Liver (tissue), 9 donors: ENCODE results near the gene CHST6. TPM values are rescaled to one million over a fixed set of nuclear protein-coding genes. Genes with fewer than 3 reads are reported as not detected.

Source experiments
- DNase-seq: peaks from one replicate; pipeline ENCODE4 v3.0.0-alpha.2; 2017; ENCODE audit warnings: low spot score
- H3K27ac ChIP-seq, 2 donors: one replicate each; pipeline ENCODE4 v1.7.0; 2013; ENCODE audit warnings: inconsistent platforms in 2 of 2, low read length in 2 of 2, control low read depth in 1 of 2, low read depth in 1 of 2, mild to moderate bottlenecking in 1 of 2
- H3K27me3 ChIP-seq, 4 donors: one replicate each; pipeline versions ENCODE4 v1.6.1 to v1.7.0; 2013; ENCODE audit warnings: low read length in 3 of 4, inconsistent platforms in 1 of 4, mild to moderate bottlenecking in 1 of 4, moderate library complexity in 1 of 4; ENCODE audit not compliant: control insufficient read depth in 4 of 4, insufficient read depth in 4 of 4
- H3K36me3 ChIP-seq, 4 donors: one replicate each; pipeline versions ENCODE4 v1.6.1 to v1.7.0; 2013; ENCODE audit warnings: low read length in 3 of 4, mild to moderate bottlenecking in 3 of 4, low read depth in 1 of 4, moderate library complexity in 1 of 4; ENCODE audit not compliant: control insufficient read depth in 4 of 4, insufficient read depth in 3 of 4
- H3K4me1 ChIP-seq, 4 donors: one replicate each; pipeline versions ENCODE4 v1.6.1 to v1.7.0; 2013; ENCODE audit warnings: low read length in 3 of 4, mild to moderate bottlenecking in 3 of 4, moderate library complexity in 1 of 4; ENCODE audit not compliant: control insufficient read depth in 4 of 4, insufficient read depth in 4 of 4
- H3K4me3 ChIP-seq, 3 donors: one replicate each; pipeline versions ENCODE4 v1.6.1 to v1.7.0; 2013; ENCODE audit warnings: low read length in 3 of 3, control low read depth in 1 of 3, low read depth in 1 of 3, mild to moderate bottlenecking in 1 of 3
- H3K9ac ChIP-seq, 2 donors: one replicate each; pipeline ENCODE4 v1.7.0; 2013; ENCODE audit warnings: low read length in 2 of 2, mild to moderate bottlenecking in 2 of 2, moderate library complexity in 2 of 2, control low read depth in 1 of 2, low read depth in 1 of 2
- H3K9me3 ChIP-seq, 4 donors: one replicate each; pipeline versions ENCODE4 v1.6.1 to v1.7.0; 2013; ENCODE audit warnings: low read length in 3 of 4; ENCODE audit not compliant: control insufficient read depth in 4 of 4
- FOXA1 ChIP-seq: IDR thresholded peaks from 2 replicates; pipeline ENCODE4 v1.6.1; 2016; ENCODE audit warnings: antibody characterized with exemption
- FOXA2 ChIP-seq: IDR thresholded peaks from 2 replicates; pipeline ENCODE4 v1.6.1; 2016; ENCODE audit warnings: antibody characterized with exemption
- GABPA ChIP-seq, 2 donors: IDR thresholded peaks in 1 of 2; conservative IDR thresholded peaks in 1 of 2; 2 replicates each; pipeline ENCODE4 v1.6.1; 2016; ENCODE audit warnings: antibody characterized with exemption in 2 of 2, mild to moderate bottlenecking in 1 of 2, moderate library complexity in 1 of 2
- HNF4A ChIP-seq, 2 donors: conservative IDR thresholded peaks; 2 replicates each; pipeline ENCODE4 v1.6.1; 2016; ENCODE audit warnings: antibody characterized with exemption in 2 of 2, mild to moderate bottlenecking in 2 of 2
- JUND ChIP-seq, 2 donors: IDR thresholded peaks; 2 replicates each; pipeline ENCODE4 v1.6.1; 2016; ENCODE audit warnings: antibody characterized with exemption in 2 of 2
- MAX ChIP-seq: IDR thresholded peaks from 2 replicates; pipeline ENCODE4 v1.6.1; 2016; ENCODE audit warnings: antibody characterized with exemption
- RAD21 ChIP-seq, 2 donors: IDR thresholded peaks; 2 replicates each; pipeline ENCODE4 v1.6.1; 2016; ENCODE audit warnings: antibody characterized with exemption in 2 of 2, mild to moderate bottlenecking in 2 of 2
- SP1 ChIP-seq: IDR thresholded peaks from 2 replicates; pipeline ENCODE4 v1.6.1; 2018; ENCODE audit warnings: antibody characterized with exemption, mild to moderate bottlenecking
- YY1 ChIP-seq: IDR thresholded peaks from 2 replicates; pipeline ENCODE4 v1.6.1; 2016; ENCODE audit warnings: antibody characterized with exemption, mild to moderate bottlenecking
- ZBTB33 ChIP-seq: IDR thresholded peaks from 2 replicates; pipeline ENCODE4 v1.6.1; 2016; ENCODE audit warnings: antibody characterized with exemption
- WGBS: extraction: QIAGEN DNeasy Blood & Tissue Kit; methylation state at CpG from one replicate; pipeline ENCODE4 v1.1.7; 2013; 5-methylcytosine and 5-hydroxymethylcytosine counted together
- polyA plus RNA-seq, 2 donors: library from polyadenylated mRNA; stranded (reverse) in 1 of 2; unstranded in 1 of 2; fragments of 200-250 nt in 1 of 2; fragments of >200 nt in 1 of 2; fragmentation: Nextera tagmentation in 1 of 2; extraction: Ambion mirVana in 1 of 2; gene quantifications; one replicate each; pipeline versions ENCODE4 v1.2.1 to v1.2.3, GENCODE V29; 2013 to 2015
- total RNA-seq, 2 donors: library from RNA; depleted of rRNA; stranded (reverse); fragments of >200 nt; gene quantifications; one replicate each; pipeline ENCODE4 v1.2.3, GENCODE V29; 2014
- TF ChIP-seq, protein P1 (sequence below): IDR thresholded peaks from 2 replicates; pipeline ENCODE4 v1.6.1; 2016; ENCODE audit warnings: antibody characterized with exemption, mild to moderate bottlenecking
- donor health status: healthy.
- donor health status: healthy.
- donor health status: healthy.
- donor health status: healthy.
- donor health status: healthy.

Gene CHST6
- total and polyA plus RNA-seq, 4 donors: under 0.01 to 0.17 TPM; not detected in 2

- Histone ChIP-seq H3K27ac (no peak overlapping the region), H3K4me1 (peaks cover 0 to 1% (median 0%) of the 10 kb centered on the region in 4 donors), H3K36me3 (no peaks in the 10 kb centered on the region), H3K9me3 (no peaks in the 10 kb centered on the region), H3K27me3 (no peaks in the 10 kb centered on the region), H3K9ac (no peak overlapping the region), H3K4me3 (no peak overlapping the region)
- no peak for DNase-seq
- TF ChIP-seq GABPA (IDR thresholded peaks at IDR 0.05 in 1 of 2, conservative IDR thresholded peaks at IDR 0.05 in 1 of 2): peak; percentile 34 to 81
- TF ChIP-seq HNF4A (conservative IDR thresholded peaks at IDR 0.05): peak in 1 of 2 donors; percentile 16
- TF ChIP-seq ZBTB33: no peak
- 34% methylated on average over 7 of the region's 7 CpGs for WGBS
Measured at GRCh38 chr16:75506574-75506973, 11.3 kb upstream of the CHST6 start.

DNA sequence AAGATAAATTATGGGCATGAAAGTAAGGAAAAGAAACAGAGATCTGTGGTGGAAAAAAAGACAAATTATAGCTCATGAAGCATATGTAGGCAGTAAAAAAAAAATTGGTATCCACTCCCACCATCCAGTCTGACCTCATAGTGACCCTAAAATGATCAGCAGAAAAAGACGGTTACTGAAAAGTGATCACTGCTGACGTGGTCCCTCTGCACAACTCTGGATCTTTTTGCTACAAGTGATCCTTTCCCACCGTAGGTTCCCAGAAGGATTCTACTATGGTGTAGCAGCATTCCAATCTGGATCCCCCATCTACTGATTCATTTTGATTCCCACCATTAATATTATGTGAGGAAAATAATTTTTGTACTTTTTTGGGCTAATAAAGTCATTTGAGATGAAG is 10.9 kb upstream of the CHST6 start:
- Histone ChIP-seq H3K27me3 (no peaks in the 10 kb centered on the region), H3K36me3 (no peaks in the 10 kb centered on the region), H3K4me1 (peaks cover 0 to 1% (median 0%) of the 10 kb centered on the region in 4 donors), H3K4me3 (no peak overlapping the region), H3K27ac (no peak overlapping the region), H3K9ac (no peak overlapping the region), H3K9me3 (no peaks in the 10 kb centered on the region)
- no peak for TF ChIP-seq JUND (IDR thresholded peaks at IDR 0.05)
- no peak for TF ChIP-seq ZBTB33
- no peak for TF ChIP-seq RAD21 (IDR thresholded peaks at IDR 0.05)
- TF ChIP-seq HNF4A (conservative IDR thresholded peaks at IDR 0.05): no peak
- TF ChIP-seq FOXA2: no peak
- TF ChIP-seq, protein P1, sequence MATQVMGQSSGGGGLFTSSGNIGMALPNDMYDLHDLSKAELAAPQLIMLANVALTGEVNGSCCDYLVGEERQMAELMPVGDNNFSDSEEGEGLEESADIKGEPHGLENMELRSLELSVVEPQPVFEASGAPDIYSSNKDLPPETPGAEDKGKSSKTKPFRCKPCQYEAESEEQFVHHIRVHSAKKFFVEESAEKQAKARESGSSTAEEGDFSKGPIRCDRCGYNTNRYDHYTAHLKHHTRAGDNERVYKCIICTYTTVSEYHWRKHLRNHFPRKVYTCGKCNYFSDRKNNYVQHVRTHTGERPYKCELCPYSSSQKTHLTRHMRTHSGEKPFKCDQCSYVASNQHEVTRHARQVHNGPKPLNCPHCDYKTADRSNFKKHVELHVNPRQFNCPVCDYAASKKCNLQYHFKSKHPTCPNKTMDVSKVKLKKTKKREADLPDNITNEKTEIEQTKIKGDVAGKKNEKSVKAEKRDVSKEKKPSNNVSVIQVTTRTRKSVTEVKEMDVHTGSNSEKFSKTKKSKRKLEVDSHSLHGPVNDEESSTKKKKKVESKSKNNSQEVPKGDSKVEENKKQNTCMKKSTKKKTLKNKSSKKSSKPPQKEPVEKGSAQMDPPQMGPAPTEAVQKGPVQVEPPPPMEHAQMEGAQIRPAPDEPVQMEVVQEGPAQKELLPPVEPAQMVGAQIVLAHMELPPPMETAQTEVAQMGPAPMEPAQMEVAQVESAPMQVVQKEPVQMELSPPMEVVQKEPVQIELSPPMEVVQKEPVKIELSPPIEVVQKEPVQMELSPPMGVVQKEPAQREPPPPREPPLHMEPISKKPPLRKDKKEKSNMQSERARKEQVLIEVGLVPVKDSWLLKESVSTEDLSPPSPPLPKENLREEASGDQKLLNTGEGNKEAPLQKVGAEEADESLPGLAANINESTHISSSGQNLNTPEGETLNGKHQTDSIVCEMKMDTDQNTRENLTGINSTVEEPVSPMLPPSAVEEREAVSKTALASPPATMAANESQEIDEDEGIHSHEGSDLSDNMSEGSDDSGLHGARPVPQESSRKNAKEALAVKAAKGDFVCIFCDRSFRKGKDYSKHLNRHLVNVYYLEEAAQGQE: no peak
- no peak for TF ChIP-seq YY1
- 83% methylated on average over 3 of the region's 3 CpGs for WGBS
- DNase-seq: no peak

GRCh38 chr16:75503801-75504200 is 8.6 kb upstream of the CHST6 start:
- Histone ChIP-seq H3K9me3 (no peaks in the 10 kb centered on the region), H3K9ac (no peak overlapping the region), H3K27ac (no peak overlapping the region), H3K4me1 (peaks cover 0 to 1% (median 0%) of the 10 kb centered on the region in 4 donors), H3K27me3 (no peaks in the 10 kb centered on the region), H3K36me3 (no peaks in the 10 kb centered on the region), H3K4me3 (no peak overlapping the region)
- peak; percentile 44 for DNase-seq
- no peak for TF ChIP-seq MAX
- TF ChIP-seq, protein P1: no peak
- TF ChIP-seq SP1: no peak
- no peak for TF ChIP-seq FOXA1
- 96% methylated on average over 1 of the region's 1 CpG for WGBS
